DMS53 treated with DMSO at 0.1 percent for 48 hours (cell line): ENCODE data around the gene ADORA1.
A peak's percentile ranks its signal among the peaks of the same experiment; 100 is the strongest.

ENCODE experiments used
- DNase-seq: peaks from one replicate; lab custom pipeline; 2025; ENCODE audit not compliant: unreplicated experiment; lab: John Stamatoyannopoulos, UW

The ADORA1 gene

DNA sequence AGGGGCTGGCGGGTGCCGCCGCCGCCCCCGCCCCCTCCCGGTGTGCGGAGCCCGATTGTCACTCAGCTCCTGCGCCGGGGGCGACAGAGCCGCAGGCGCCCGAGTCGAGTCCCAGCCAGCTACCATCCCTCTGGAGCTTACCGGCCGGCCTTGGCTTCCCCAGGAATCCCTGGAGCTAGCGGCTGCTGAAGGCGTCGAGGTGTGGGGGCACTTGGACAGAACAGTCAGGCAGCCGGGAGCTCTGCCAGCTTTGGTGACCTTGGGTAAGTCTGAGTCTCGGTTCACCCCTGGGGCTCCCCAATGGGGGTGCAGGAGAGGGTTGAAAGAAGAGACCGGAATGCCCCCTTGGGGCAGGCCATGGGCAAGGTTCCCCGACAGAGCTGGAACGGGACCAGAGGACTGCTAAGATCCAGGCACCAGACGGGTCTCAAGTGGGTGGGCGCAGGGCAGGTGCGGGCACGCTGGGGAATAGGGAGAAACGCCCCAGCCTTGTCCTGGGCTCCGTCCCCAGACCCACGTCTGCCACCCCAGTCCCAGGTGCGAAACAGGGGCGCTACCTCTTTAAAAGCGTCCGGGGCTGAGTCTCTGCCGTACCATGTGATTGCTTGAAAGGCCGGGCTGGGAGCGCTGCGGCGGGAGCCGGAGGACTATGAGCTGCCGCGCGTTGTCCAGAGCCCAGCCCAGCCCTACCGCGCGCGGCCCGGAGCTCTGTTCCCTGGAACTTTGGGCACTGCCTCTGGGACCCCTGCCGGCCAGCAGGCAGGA lies at the start of gene ADORA1:
Gene ADORA1 (plus strand): TSS at position 61 of the 765 bp plus-strand sequence. CDS start 1,116 bp downstream, outside the sequence.
- peak; percentile 14 for DNase-seq

DNA sequence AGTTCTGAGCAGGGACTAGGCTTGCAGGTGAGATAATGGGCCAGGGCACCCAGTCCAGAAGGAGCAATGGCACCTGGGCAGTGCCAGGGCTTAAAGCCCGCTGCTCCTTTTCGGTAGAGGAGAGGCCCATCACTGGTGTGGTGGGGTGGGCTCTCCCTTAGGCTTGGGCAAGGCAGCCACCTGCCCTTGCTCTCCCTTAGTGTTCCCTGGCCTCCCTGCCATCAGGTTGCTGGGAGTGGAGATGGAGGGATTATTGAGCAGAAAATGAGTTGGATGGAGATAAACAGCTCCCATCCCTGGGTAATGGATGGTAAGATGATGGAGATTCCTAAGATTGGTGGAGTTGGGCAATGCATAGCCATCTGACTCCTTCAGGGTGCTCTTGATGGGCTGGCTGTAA lies 49.6 kb upstream of the ADORA1 start:
- peak; percentile 31 for DNase-seq

DNA sequence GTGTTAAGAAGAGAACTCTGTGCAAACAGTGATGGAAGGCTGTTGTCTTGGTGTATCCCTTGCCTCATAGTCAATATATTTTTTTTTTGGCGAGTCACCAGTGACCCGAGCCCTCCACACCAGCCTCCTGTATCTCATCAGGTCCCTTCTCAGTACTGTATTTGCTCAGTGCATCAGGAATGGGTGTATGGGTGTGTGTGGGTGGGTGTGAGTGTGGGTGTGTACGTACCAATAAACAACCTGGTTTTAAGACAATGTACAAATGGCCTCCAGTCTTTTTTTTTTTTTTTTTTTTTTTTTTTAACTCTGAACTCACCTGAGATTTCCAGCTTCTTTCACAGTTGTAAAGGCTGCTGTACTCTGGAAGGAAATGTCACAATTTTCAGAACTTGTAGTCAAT lies 49.0 kb upstream of the ADORA1 start:
- DNase-seq = no peak

GRCh38 chr1:203080456-203080855 lies 47.1 kb upstream of the ADORA1 start:
- no peak for DNase-seq

DNA sequence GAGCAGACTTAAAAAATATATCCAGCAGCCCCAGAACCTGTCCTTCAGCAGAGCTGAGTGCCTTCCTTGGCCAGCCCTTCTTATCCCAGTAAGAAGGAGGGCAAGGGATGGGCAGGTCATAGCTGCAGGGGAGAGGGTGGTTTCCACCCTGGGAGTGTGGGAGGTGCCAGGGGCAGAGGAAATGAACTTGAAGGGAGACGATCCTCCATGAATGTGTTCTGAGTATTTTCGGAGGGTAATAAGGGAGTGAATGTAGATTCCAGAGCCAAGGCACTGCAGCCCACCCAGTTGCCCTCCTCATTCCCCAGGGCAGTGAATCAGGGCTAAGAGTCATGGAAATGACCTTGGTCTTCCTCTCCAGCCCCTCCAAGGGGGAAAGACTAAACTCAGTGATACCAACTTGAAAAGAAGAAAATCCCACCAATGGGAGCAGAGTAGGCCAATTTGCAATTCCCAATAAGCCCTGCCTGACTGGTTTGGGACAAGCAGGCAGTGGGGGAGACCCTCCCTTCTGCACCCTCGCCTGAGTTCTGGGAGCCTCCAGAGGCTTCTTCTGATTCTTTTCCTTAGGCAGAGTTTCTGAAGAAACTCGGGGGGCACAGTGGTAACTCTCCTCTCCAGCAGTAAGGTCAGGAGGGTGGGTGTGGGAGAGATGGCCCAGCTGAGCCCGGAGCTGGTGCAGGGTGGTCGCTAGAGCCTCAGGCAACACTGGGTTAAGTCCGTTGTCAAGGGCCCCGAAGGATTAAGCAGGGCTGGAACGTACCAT lies 45.9 kb upstream of the ADORA1 start:
- no peak for DNase-seq

DNA sequence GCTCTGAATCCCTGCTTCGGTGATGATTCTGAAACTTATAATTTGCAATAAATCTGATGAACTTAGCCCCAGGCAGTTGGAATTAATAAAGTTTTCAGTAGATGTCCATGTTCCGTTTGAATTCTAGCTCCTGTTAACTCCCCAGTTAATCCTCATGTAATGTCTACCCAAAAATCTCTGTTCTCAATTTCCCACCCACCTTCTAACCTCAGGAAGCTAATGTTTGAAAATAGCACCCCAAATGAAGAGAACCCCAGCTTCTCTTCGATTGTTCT lies 45.4 kb upstream of the ADORA1 start:
- no peak for DNase-seq

GRCh38 chr1:203082571-203083462 lies 44.7 kb upstream of the ADORA1 start:
- DNase-seq = no peak

- no peak for DNase-seq
Measured at GRCh38 chr1:203083463-203083921, 44.0 kb upstream of the ADORA1 start.

DNA sequence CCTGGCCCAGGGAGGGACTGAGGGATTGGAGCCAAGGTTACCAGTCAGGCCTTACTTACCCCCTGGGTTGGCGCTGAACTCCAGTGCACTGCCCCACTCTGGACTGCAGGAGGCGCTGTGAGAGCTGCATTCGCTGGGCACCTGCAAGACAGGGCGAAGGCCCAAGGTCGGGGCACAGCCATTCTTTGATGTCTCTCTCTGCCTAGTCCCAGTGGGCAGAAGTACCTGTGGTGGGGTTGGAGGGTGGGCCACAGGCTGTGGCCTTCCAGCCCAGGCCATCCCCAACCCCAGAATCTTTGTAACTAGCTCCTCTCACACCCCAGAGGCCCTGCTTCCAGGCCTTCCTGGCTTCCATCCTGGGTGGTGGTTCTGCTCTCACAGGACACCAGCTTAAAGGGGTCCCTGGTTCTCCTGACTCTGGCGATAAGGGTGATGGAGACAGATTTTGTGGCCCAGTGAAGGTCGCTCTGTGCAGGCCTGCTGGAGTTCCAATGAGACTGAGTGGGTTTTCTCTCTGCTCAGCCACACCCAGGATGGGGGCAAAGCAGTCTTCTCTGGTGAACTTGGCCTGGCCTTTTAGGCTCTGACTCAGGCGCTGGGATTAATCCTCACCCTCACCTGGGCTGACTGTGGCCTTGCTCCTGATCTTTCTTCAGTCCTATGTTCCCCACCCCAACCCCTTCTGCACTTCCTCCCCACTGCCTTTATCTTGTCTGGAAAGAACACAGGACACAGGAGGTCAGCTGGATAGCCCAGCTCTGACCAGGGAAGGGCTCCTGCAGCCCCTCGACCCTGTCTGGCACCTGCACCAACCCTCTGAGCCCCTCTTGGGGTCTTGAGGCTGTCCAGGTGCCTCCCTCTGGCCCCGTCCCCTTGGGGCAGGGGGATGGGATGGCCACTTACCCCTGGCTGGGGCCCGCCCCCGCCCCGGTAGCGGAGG lies 42.7 kb upstream of the ADORA1 start:
- no peak for DNase-seq

- DNase-seq = no peak
Measured at GRCh38 chr1:203085528-203086406, 41.8 kb upstream of the ADORA1 start, which contains the start of gene MYOG. Gene MYOG (minus strand): TSS chr1:203086012. CDS start chr1:203085961, 51 bp downstream.

GRCh38 chr1:203086992-203087763 lies 40.3 kb upstream of the ADORA1 start:
- no peak for DNase-seq

DNA sequence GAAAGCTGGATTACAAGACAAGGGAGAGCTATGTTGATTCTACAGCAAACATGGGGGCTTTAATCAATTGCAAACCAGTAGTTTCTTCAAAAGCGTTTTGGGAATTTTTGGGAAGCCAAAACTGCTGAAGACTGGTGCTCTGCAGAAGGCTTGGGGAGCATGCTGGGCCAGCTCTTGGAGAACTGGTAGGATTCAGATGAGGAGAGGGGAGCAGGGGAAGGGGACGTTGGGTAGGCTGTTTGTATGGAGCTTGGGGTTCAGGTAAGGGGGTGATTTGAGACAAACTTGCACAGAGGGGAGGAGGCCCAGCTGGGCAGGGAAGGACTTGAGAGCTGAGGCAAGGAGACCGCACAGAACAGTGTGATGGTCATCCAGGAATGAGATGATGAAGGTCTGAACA lies 39.1 kb upstream of the ADORA1 start:
- DNase-seq = no peak

GRCh38 chr1:203089001-203089650 lies 38.4 kb upstream of the ADORA1 start:
- no peak for DNase-seq

- no peak for DNase-seq
Measured at GRCh38 chr1:203089651-203090045, 37.9 kb upstream of the ADORA1 start.

DNA sequence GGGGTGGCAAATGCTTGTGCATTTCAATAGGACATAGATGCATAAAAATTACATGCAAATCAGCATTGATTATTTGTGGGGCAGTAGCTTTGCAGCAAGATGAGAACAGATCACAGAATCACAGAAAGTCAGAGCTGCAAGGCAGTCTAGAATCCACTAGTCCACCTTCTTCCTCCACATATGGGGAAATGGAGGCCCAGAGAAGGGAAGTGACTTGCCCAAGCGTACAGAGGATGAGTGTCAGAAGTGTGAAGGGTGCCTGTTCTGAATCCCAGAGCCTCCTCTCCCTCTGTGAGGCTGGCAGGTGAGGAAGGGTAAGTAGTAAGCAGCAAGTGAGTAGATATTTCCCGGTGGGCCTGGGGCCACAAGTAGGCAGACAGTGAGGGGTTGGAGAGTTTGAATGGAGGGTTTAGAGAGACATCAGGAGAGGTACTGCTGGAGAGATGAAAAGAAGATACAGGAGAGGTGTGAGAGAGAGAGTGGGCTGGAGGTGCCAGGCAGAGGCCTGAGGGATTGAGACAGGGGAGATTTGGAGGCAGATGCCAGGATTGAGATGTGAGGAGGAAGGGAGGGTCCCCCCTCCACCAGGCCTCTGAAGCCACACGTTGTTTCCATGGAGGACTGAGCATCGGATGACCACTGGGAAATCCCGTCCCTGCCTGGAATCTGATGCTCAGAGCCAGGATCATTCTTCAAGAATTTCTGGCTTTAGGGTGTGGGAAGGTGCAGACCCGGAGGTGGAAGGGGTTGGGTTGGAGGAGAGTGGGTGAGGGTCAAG lies 36.9 kb upstream of the ADORA1 start:
- DNase-seq = no peak

DNA sequence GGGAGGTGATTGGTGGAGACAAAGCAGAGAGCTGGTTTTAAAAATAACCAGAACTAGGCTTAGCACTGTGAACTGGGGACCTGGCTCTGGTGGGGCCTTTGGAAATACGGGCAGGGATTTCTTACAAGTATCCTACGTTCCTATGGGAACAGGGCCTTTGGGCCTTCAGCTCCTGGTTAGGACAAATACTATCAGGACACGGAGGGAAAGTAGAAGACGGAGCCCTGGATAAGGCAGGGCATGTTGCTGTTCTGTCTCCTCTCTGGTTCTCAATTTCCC lies 36.4 kb upstream of the ADORA1 start:
- no peak for DNase-seq

DNA sequence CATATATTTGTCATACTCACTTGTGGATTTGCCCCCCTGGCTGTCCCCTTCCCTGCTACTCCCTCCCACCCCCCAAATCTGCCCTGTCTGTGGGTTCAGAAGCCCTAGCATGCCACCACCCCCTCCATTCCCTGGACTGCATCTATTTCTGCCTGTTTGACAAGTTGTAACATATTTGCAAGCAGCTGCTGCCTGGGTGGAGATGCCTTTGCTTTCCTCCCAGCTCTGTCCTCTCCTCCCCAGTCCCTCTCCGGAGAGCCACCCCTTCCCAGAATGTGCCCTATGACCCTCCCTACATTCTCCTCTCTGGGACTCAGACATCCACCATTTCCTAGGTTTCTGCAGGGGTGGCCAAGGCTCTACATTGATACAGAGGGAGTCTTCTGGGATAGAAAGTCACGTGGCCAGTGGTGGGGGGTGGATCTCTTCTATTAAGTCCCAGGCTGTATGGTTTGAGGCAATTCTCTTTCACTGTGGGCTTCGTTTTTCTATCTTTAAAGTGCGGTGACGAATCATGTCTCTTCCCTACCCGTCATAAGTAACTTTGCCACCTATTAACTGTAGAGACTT lies 35.7 kb upstream of the ADORA1 start:
- no peak for DNase-seq
